Occipital lobe (tissue), 2 donors: ENCODE data around the gene LAG3. TPM values are rescaled to one million over a fixed set of nuclear protein-coding genes. Genes with fewer than 3 reads are reported as not detected.
A peak's percentile ranks its signal among the peaks of the same experiment; 100 is the strongest.

Source experiments
- DNase-seq: peaks from one replicate; lab custom pipeline; 2025; lab: John Stamatoyannopoulos, UW
- total RNA-seq: library from RNA; depleted of rRNA; stranded (reverse); fragments of >200 nt; gene quantifications from one replicate; pipeline ENCODE4 v1.2.3, GENCODE V29; 2014

LAG3 gene
- total RNA-seq, 1 donor from 2014 or later: not detected

GRCh38 chr12:6752921-6753771 is 19.2 kb upstream of the LAG3 start, which contains the start of gene MLF2:
MLF2 (minus strand) TSS chr12:6753141; CDS start chr12:6752334, 807 bp downstream.
- DNase-seq: peak; percentile 95

GRCh38 chr12:6753772-6754356 is 18.5 kb upstream of the LAG3 start:
- no peak for DNase-seq

GRCh38 chr12:6754411-6754810 is 17.9 kb upstream of the LAG3 start:
- DNase-seq: no peak

GRCh38 chr12:6757028-6757690 is 15.2 kb upstream of the LAG3 start:
- no peak for DNase-seq

- no peak for DNase-seq
Measured at GRCh38 chr12:6758506-6759095, 13.7 kb upstream of the LAG3 start.

GRCh38 chr12:6759741-6760140 is 12.6 kb upstream of the LAG3 start:
- no peak for DNase-seq

- DNase-seq: no peak
Measured at GRCh38 chr12:6763380-6763779, 8.9 kb upstream of the LAG3 start.

- peak; percentile 93 for DNase-seq
Measured at GRCh38 chr12:6764011-6764828, 8.1 kb upstream of the LAG3 start.

- DNase-seq: no peak
Measured at GRCh38 chr12:6765048-6765633, 7.2 kb upstream of the LAG3 start.

- peak; percentile 82 for DNase-seq
Measured at GRCh38 chr12:6765634-6766581, 6.4 kb upstream of the LAG3 start, which contains the start of gene PTMS. PTMS (plus strand) TSS chr12:6766363; CDS start chr12:6766706, 343 bp downstream.

GRCh38 chr12:6766651-6767349 is 5.5 kb upstream of the LAG3 start:
- peak; percentile 38 for DNase-seq

GRCh38 chr12:6767353-6768319 is 4.7 kb upstream of the LAG3 start:
- DNase-seq: peak; percentile 65

- DNase-seq: no peak
Measured at GRCh38 chr12:6768437-6768914, 3.8 kb upstream of the LAG3 start.

GRCh38 chr12:6768990-6769389 is 3.3 kb upstream of the LAG3 start:
- no peak for DNase-seq

- DNase-seq: no peak
Measured at GRCh38 chr12:6769666-6770065, 2.7 kb upstream of the LAG3 start.

GRCh38 chr12:6770094-6770493 is 2.2 kb upstream of the LAG3 start:
- no peak for DNase-seq

- DNase-seq: no peak
Measured at GRCh38 chr12:6770600-6770999, 1.7 kb upstream of the LAG3 start.
